Measurements from ENCODE around the gene RFTN1. TPM values are rescaled to one million over a fixed set of nuclear protein-coding genes. Genes with fewer than 3 reads are reported as not detected.

RFTN1 gene
- polyA plus RNA-seq, 3 donors, result 17.4 to 28.0 (median 27.2) TPM

DNA sequence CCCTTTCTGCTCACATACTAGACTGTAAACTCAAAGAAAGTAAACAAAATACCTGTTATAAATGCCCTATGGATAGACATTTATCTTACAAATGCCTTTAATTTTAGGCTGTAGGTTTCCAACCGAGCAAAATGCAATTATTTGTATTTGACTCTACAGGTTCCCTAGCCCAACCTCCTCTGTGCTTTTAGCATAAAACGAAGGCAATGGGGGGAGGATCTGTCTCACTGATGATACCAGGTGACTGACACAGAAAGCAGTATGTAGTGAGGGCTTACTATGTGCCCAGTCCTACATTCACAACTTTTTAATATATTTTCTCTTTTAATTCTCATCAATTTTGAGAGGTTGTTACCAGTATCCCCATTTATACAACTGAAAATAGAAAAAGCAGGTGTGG is 161.1 kb downstream of the RFTN1 start:
- Mint-ChIP-seq H3K27ac (no peak overlapping the region), H3K27me3 (ENCODE audit: low read depth in 3 of 3) (no peaks in the 10 kb centered on the region), H3K4me1 (peaks cover 6% of the 10 kb centered on the region), H3K9me3 (peaks cover 0 to 2% (median 0%) of the 10 kb centered on the region in 7 donors), H3K36me3 (peaks cover 56 to 66% of the 10 kb centered on the region in 2 donors), H3K4me3 (no peak overlapping the region)
- Histone ChIP-seq H3K27ac (ENCODE audit: low read depth in 1 of 2, low read length in 2 of 2) (no peak overlapping the region), H3K79me2 (ENCODE audit: insufficient read depth, low read length) (no peaks in the 10 kb centered on the region), H3K4me1 (ENCODE audit: control insufficient read depth in 1 of 2, insufficient read depth in 2 of 2, low read length in 2 of 2) (no peaks in the 10 kb centered on the region), H3K4me3 (replicated peaks in 1 of 3; ENCODE audit: low read depth in 2 of 3, low read length in 3 of 3) (no peak overlapping the region), H3K4me2 (replicated peaks; ENCODE audit: extremely low read depth, low read length, poor library complexity, severe bottlenecking) (no peak overlapping the region), H4K20me1 (ENCODE audit: insufficient read depth, low read length) (no peaks in the 10 kb centered on the region), H3K27me3 (ENCODE audit: control insufficient read depth in 2 of 2, insufficient read depth in 2 of 2, low read length in 2 of 2) (no peaks in the 10 kb centered on the region), H3K36me3 (replicated peaks in 1 of 2; ENCODE audit: control insufficient read depth in 1 of 2, insufficient read depth in 2 of 2, low read length in 2 of 2) (peaks cover 19 to 59% of the 10 kb centered on the region in 2 donors), H2AFZ (ENCODE audit: insufficient read depth, low read depth, low read length, poor library complexity, severe bottlenecking) (no peak overlapping the region), H3K9ac (ENCODE audit: insufficient read depth, low read length, poor library complexity, severe bottlenecking) (no peak overlapping the region), H3K9me3 (replicated peaks in 1 of 2; ENCODE audit: control insufficient read depth in 1 of 2, insufficient read depth in 1 of 2, low read length in 2 of 2) (no peaks in the 10 kb centered on the region)
- no CpG with 5 or more reads among the region's 2 CpGs for whole genome bisulfite sequencing (ENCODE audit: insufficient coverage)
- intact Hi-C loops (cut with micrococcal nuclease), result no loop called here
- TF ChIP-seq, protein P1, sequence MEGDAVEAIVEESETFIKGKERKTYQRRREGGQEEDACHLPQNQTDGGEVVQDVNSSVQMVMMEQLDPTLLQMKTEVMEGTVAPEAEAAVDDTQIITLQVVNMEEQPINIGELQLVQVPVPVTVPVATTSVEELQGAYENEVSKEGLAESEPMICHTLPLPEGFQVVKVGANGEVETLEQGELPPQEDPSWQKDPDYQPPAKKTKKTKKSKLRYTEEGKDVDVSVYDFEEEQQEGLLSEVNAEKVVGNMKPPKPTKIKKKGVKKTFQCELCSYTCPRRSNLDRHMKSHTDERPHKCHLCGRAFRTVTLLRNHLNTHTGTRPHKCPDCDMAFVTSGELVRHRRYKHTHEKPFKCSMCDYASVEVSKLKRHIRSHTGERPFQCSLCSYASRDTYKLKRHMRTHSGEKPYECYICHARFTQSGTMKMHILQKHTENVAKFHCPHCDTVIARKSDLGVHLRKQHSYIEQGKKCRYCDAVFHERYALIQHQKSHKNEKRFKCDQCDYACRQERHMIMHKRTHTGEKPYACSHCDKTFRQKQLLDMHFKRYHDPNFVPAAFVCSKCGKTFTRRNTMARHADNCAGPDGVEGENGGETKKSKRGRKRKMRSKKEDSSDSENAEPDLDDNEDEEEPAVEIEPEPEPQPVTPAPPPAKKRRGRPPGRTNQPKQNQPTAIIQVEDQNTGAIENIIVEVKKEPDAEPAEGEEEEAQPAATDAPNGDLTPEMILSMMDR (IDR thresholded peaks at IDR 0.05), result no peak
- DNase-seq, result no peak

DNA sequence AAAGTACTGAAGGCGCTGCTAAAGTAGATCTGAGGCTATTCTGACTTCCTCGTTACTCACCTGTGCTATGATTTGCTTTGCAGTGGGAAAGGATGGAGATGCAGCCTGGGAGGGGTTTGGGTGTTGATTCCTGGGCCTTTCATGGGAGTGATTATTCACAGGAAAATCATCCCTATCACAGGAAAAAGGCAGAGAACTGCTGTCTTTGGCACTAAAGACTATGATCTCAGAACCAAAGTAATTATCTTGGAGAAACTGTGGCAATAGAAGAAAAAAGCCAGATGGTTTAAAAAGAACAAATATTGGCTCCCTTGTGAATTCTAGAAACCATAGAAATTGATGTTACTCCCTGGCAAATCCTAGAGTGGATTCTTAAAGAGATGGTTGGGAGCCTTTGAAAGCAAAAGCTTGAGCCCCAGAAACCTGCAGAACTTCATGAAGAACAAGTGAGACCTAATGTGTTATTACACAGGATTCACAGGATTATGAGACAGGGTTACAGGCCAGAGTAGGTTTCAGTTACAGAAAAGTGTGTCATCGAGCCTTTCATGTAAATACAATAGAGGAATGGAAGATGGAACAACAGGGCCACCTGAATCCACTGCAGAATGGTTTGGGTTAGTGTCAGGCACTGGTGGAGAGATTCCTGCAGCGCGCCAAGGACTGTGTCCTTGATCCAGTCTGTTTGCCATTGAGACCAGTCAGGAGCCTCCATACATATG is 162.7 kb downstream of the RFTN1 start:
- no peaks in the 10 kb centered on the region for H3K4me1 ChIP-seq (ENCODE audit: control insufficient read depth in 1 of 2, insufficient read depth in 2 of 2, low read length in 2 of 2)
- TF ChIP-seq, protein P1 (IDR thresholded peaks at IDR 0.05), result no peak
- H3K9ac ChIP-seq (ENCODE audit: insufficient read depth, low read length, poor library complexity, severe bottlenecking), result no peak overlapping the region
- Mint-ChIP-seq H3K4me3 (no peak overlapping the region), H3K36me3 (peaks cover 53 to 70% of the 10 kb centered on the region in 2 donors), H3K27me3 (ENCODE audit: low read depth in 3 of 3) (no peaks in the 10 kb centered on the region), H3K9me3 (peaks cover 0 to 2% (median 0%) of the 10 kb centered on the region in 7 donors), H3K4me1 (peaks cover 6% of the 10 kb centered on the region), H3K27ac (no peak overlapping the region)
- H3K79me2 ChIP-seq (ENCODE audit: insufficient read depth, low read length), result no peaks in the 10 kb centered on the region
- intact Hi-C loops (cut with micrococcal nuclease), result no loop called here
- H3K27ac ChIP-seq (ENCODE audit: low read depth in 1 of 2, low read length in 2 of 2), result no peak overlapping the region
- H4K20me1 ChIP-seq (ENCODE audit: insufficient read depth, low read length), result no peaks in the 10 kb centered on the region
- DNase-seq, result no peak
- H3K4me2 ChIP-seq (replicated peaks; ENCODE audit: extremely low read depth, low read length, poor library complexity, severe bottlenecking), result no peak overlapping the region
- H3K36me3 ChIP-seq (replicated peaks in 1 of 2; ENCODE audit: control insufficient read depth in 1 of 2, insufficient read depth in 2 of 2, low read length in 2 of 2), result peaks cover 17 to 60% of the 10 kb centered on the region in 2 donors
- H3K4me3 ChIP-seq (replicated peaks in 1 of 3; ENCODE audit: low read depth in 2 of 3, low read length in 3 of 3), result no peak overlapping the region
- no peak overlapping the region for H2AFZ ChIP-seq (ENCODE audit: insufficient read depth, low read depth, low read length, poor library complexity, severe bottlenecking)
- 100% methylated on average over 3 of the region's 5 CpGs for WGBS (ENCODE audit: insufficient coverage)
- H3K27me3 ChIP-seq (ENCODE audit: control insufficient read depth in 2 of 2, insufficient read depth in 2 of 2, low read length in 2 of 2), result no peaks in the 10 kb centered on the region
- no peaks in the 10 kb centered on the region for H3K9me3 ChIP-seq (replicated peaks in 1 of 2; ENCODE audit: control insufficient read depth in 1 of 2, insufficient read depth in 1 of 2, low read length in 2 of 2)
